Endothelial cell of umbilical vein (primary cell): Measurements from ENCODE around the gene DIO3. TPM values are rescaled to one million over a fixed set of nuclear protein-coding genes. Genes with fewer than 3 reads are reported as not detected.

Experiments
- BruUV-seq: library from RNA; stranded (reverse); fragments of 400-500 nt; replicated peaks from 2 replicates; lab custom pipeline; 2021; lab: Mats Ljungman, UMichigan
- CTCF ChIA-PET: fragments of 300-600, 350-600 bp; sonication (Branson Sonifier 250); formaldehyde crosslinking; loops from one replicate; lab custom pipeline; 2021; ENCODE audit warnings: antibody characterized with exemption, inconsistent platforms; lab: Charles Lee
- POLR2A ChIA-PET: fragments of 300-600, 350-600 bp; sonication (Branson Sonifier 250); formaldehyde crosslinking; loops from one replicate; lab custom pipeline; 2021; ENCODE audit warnings: antibody characterized with exemption, inconsistent platforms; lab: Charles Lee
- DNase-seq: peaks from one replicate; pipeline ENCODE4 v3.0.0-alpha.2; 2011; ENCODE audit warnings: low read depth, low spot score
- FAIRE-seq: peaks from 2 replicates; lab custom pipeline; 2011; peaks lifted over from hg19 to GRCh38; lab: Jason Lieb, UNC
- H2AFZ ChIP-seq: 2 replicates; pipeline ENCODE4 v1.6.0; 2012; ENCODE audit warnings: low read depth, low read length, control low read depth, inconsistent platforms
- H3K27ac ChIP-seq: 2 replicates; pipeline ENCODE4 v1.5.1; 2011; ENCODE audit warnings: low read depth, mild to moderate bottlenecking, control low read depth, low read length, moderate library complexity; ENCODE audit not compliant: insufficient read depth
- H3K27me3 ChIP-seq, 2 experiments: 2 replicates each; pipeline versions ENCODE4 v1.6.0 to v1.6.1; 2011; ENCODE audit warnings: low read length in 2 of 2, mixed read lengths in 1 of 2; ENCODE audit not compliant: control insufficient read depth in 2 of 2, insufficient read depth in 2 of 2
- H3K36me3 ChIP-seq, 2 experiments: 2 replicates in 1 of 2; 3 replicates in 1 of 2; pipeline ENCODE4 v1.5.1; 2011; ENCODE audit warnings: low read length in 2 of 2, mild to moderate bottlenecking in 1 of 2, moderate library complexity in 1 of 2; ENCODE audit not compliant: control insufficient read depth in 2 of 2, insufficient read depth in 2 of 2; ENCODE audit errors: extremely low read depth in 1 of 2
- H3K4me1 ChIP-seq: 3 replicates; pipeline ENCODE4 v1.5.1; 2011; ENCODE audit warnings: mild to moderate bottlenecking, low read length; ENCODE audit not compliant: control insufficient read depth, insufficient read depth; ENCODE audit errors: extremely low read depth
- H3K4me2 ChIP-seq: 2 replicates; pipeline ENCODE4 v1.6.1; 2011; ENCODE audit warnings: low read length, control low read depth, mixed read lengths; ENCODE audit not compliant: insufficient read depth
- H3K4me3 ChIP-seq, 3 experiments: fragments of 200-600 bp in 1 of 3; sonication (generic), shearing (Covaris generic) in 1 of 3; replicated peaks in 1 of 3; 2 replicates each; pipeline ENCODE4 v1.5.1; 2011 to 2016; ENCODE audit warnings: control low read depth in 3 of 3, low read length in 3 of 3, mild to moderate bottlenecking in 2 of 3, inconsistent platforms in 1 of 3, low read depth in 1 of 3, moderate library complexity in 1 of 3; ENCODE audit not compliant: insufficient read depth in 1 of 3
- H3K79me2 ChIP-seq: 2 replicates; pipeline ENCODE4 v1.6.0; 2012; ENCODE audit warnings: low read length, inconsistent platforms; ENCODE audit not compliant: control insufficient read depth, insufficient read depth
- H3K9ac ChIP-seq: replicated peaks from 2 replicates; pipeline ENCODE3; 2011; ENCODE audit warnings: low read length, control low read depth; ENCODE audit not compliant: insufficient read depth; ENCODE audit errors: extremely low read depth
- H3K9me1 ChIP-seq: replicated peaks from 3 replicates; pipeline ENCODE4 v1.6.0; 2011; ENCODE audit warnings: mild to moderate bottlenecking, low read length; ENCODE audit not compliant: control insufficient read depth, insufficient read depth; ENCODE audit errors: extremely low read depth
- H3K9me3 ChIP-seq: replicated peaks from 2 replicates; pipeline ENCODE4 v1.5.1; 2012; ENCODE audit warnings: low read length, inconsistent platforms; ENCODE audit not compliant: control insufficient read depth, insufficient read depth
- H4K20me1 ChIP-seq: replicated peaks from 2 replicates; pipeline ENCODE3; 2011; ENCODE audit warnings: mild to moderate bottlenecking, low read length; ENCODE audit not compliant: control insufficient read depth, insufficient read depth; ENCODE audit errors: extremely low read depth
- CTCF ChIP-seq, 2 donors: IDR thresholded peaks; 1 replicate in 1 of 2; 2 replicates in 1 of 2; pipeline ENCODE4 v1.5.1; 2011; ENCODE audit warnings: low read length in 2 of 2, mild to moderate bottlenecking in 2 of 2, moderate library complexity in 2 of 2, control low read depth in 1 of 2, inconsistent platforms in 1 of 2, low read depth in 1 of 2; ENCODE audit not compliant: insufficient read depth in 1 of 2; ENCODE audit errors: extremely low read depth in 1 of 2
- EZH2 ChIP-seq: IDR thresholded peaks from 2 replicates; pipeline ENCODE4 v1.6.1; 2012; ENCODE audit warnings: borderline replicate concordance, low read depth, mild to moderate bottlenecking, moderate library complexity, low read length, inconsistent platforms; ENCODE audit not compliant: severe bottlenecking
- GATA2 ChIP-seq: IDR thresholded peaks from 2 replicates; pipeline ENCODE4 v1.7.0; 2011; ENCODE audit warnings: low read depth, mild to moderate bottlenecking, moderate library complexity, mixed read lengths, low read length; ENCODE audit not compliant: insufficient read length, insufficient read depth
- JUN ChIP-seq: IDR thresholded peaks from 2 replicates; pipeline ENCODE4 v1.6.1; 2011; ENCODE audit warnings: borderline replicate concordance, low read depth; ENCODE audit not compliant: insufficient read length, insufficient read depth
- MAX ChIP-seq: IDR thresholded peaks from 2 replicates; pipeline ENCODE4 v1.6.1; 2011; ENCODE audit not compliant: insufficient read depth, insufficient read length
- dilution Hi-C: fragments of 300-500 bp; cut with MboI; formaldehyde crosslinking; loops from one replicate; pipeline ENCODE4 v1.15.0; 2019; ENCODE audit warnings: low sequenced_read_pairs; ENCODE audit not compliant: extremely low pct_ligation_motif_present
- intact Hi-C: fragments of 100-400 bp; cut with micrococcal nuclease; formaldehyde crosslinking; loops from one replicate; pipeline ENCODE4 v1.10.0; 2022
- polyA plus RNA-seq, 4 experiments: library from polyadenylated mRNA; depleted of rRNA in 3 of 4; stranded (reverse) in 3 of 4; unstranded in 1 of 4; fragments of >200 nt; gene quantifications; 2 replicates each; pipeline versions ENCODE4 v1.2.1 to v1.2.3, GENCODE V29; 2011 to 2012; ENCODE audit warnings: missing spikeins in 1 of 4
- total RNA-seq: library from RNA; stranded (reverse); gene quantifications from 2 replicates; pipeline ENCODE4 v1.2.3, GENCODE V29; 2021

The DIO3 gene
- total and polyA plus RNA-seq, 2 donors (not counting 3 experiments of a cell fraction or from before 2014, with no cell fraction given), result not detected

GRCh38 chr14:101564819-101565698 lies 3.8 kb downstream of the DIO3 start:
- FAIRE-seq (no peak), DNase-seq (no peak)
- dilution Hi-C loops, result no loop called here
- Histone ChIP-seq H2AFZ (no peak overlapping the region), H3K4me1 (no peaks in the 10 kb centered on the region), H3K36me3 (no peaks in the 10 kb centered on the region), H3K4me2 (no peak overlapping the region), H3K4me3 (no peak overlapping the region), H3K27me3 (peaks cover 55 to 57% of the 10 kb centered on the region in 2 experiments), H3K9ac (no peak overlapping the region), H3K9me1 (no peaks in the 10 kb centered on the region), H3K79me2 (no peaks in the 10 kb centered on the region), H3K9me3 (peaks cover 4% of the 10 kb centered on the region), H3K27ac (no peak overlapping the region), H4K20me1 (no peaks in the 10 kb centered on the region)
- TF ChIP-seq EZH2, result peak; percentile 58
- TF ChIP-seq GATA2, result no peak
- no peak for TF ChIP-seq JUN
- no peak for TF ChIP-seq CTCF (IDR thresholded peaks at IDR 0.05; ENCODE audit: extremely low read depth in 1 of 2, insufficient read depth in 1 of 2, low read depth in 1 of 2, low read length in 2 of 2)
- TF ChIP-seq MAX, result no peak
- intact Hi-C loops, result no loop called here
- ChIA-PET POLR2A (no interaction called here), CTCF (no interaction called here)
- BruUV-seq, result no TSS peak
